HEK293T (cell line): ENCODE results near the gene AP1G1.

Experiments
- BHLHE40 ChIP-seq: fragments of 450-650 bp; IDR thresholded peaks from 2 replicates; pipeline ENCODE4 v1.6.1; 2016; ENCODE audit warnings: mild to moderate bottlenecking, moderate library complexity, borderline replicate concordance
- FOXA1 ChIP-seq: fragments of 450-650 bp; IDR thresholded peaks from 2 replicates; pipeline ENCODE4 v1.6.1; 2016; ENCODE audit warnings: mild to moderate bottlenecking
- HDGF ChIP-seq: fragments of 450-650 bp; IDR thresholded peaks from 2 replicates; pipeline ENCODE4 v1.6.1; 2017; ENCODE audit warnings: antibody characterized with exemption, borderline replicate concordance
- NFRKB ChIP-seq: fragments of 450-650 bp; IDR thresholded peaks from 2 replicates; pipeline ENCODE4 v1.6.1; 2016; ENCODE audit warnings: mild to moderate bottlenecking, moderate library complexity
- SP1 ChIP-seq: fragments of 450-650 bp; IDR thresholded peaks from 2 replicates; pipeline ENCODE4 v1.6.1; 2017
- TARDBP ChIP-seq: fragments of 450-650 bp; IDR thresholded peaks from 2 replicates; pipeline ENCODE4 v1.6.1; 2016

- TF ChIP-seq TARDBP = no peak
- TF ChIP-seq SP1 = no peak
- TF ChIP-seq BHLHE40 = no peak
- TF ChIP-seq HDGF = no peak
- no peak for TF ChIP-seq NFRKB
- TF ChIP-seq FOXA1 = no peak
These were observed 585 bp downstream of the AP1G1 start for GRCh38 chr16:71807905-71808592.
